Mesenchymal stem cell (in vitro differentiated cells and primary cell): Measurements from ENCODE around the gene AARSD1.
"Not testable (repeated sequence)": the region's sequence is repeated elsewhere in the genome, so short reads cannot be mapped to it uniquely, and the experiment has no call there.

ENCODE experiments used
- DNase-seq: peaks from one replicate; pipeline ENCODE4 v3.0.0-alpha.2; 2013
- H2AFZ ChIP-seq: one replicate; pipeline ENCODE4 v1.6.1; 2013; ENCODE audit warnings: low read depth, mild to moderate bottlenecking, control low read depth, inconsistent platforms, low read length, moderate library complexity
- H2AK5ac ChIP-seq: 2 replicates; pipeline ENCODE4 v1.6.1; 2013; ENCODE audit warnings: low read length, moderate library complexity, mild to moderate bottlenecking, inconsistent platforms; ENCODE audit not compliant: severe bottlenecking
- H2BK120ac ChIP-seq: one replicate; pipeline ENCODE4 v1.6.1; 2013; ENCODE audit warnings: low read depth, mild to moderate bottlenecking, inconsistent platforms, low read length, moderate library complexity
- H2BK12ac ChIP-seq, 2 experiments: one replicate each; pipeline ENCODE4 v1.6.1; 2013; ENCODE audit warnings: inconsistent platforms in 2 of 2, low read length in 2 of 2, mild to moderate bottlenecking in 2 of 2, moderate library complexity in 2 of 2, control low read depth in 1 of 2
- H2BK15ac ChIP-seq: one replicate; pipeline ENCODE4 v1.6.1; 2013; ENCODE audit warnings: mild to moderate bottlenecking, low read depth, inconsistent platforms; ENCODE audit not compliant: poor library complexity, severe bottlenecking
- H2BK5ac ChIP-seq: 2 replicates; pipeline ENCODE4 v1.6.1; 2013; ENCODE audit warnings: low read depth, mild to moderate bottlenecking, low read length, control low read depth, inconsistent platforms; ENCODE audit not compliant: poor library complexity, severe bottlenecking
- H3K14ac ChIP-seq, 2 experiments: one replicate each; pipeline ENCODE4 v1.6.1; 2013; ENCODE audit warnings: inconsistent platforms in 2 of 2, low read length in 2 of 2, control low read depth in 1 of 2, mild to moderate bottlenecking in 1 of 2, moderate library complexity in 1 of 2
- H3K18ac ChIP-seq, 2 experiments: one replicate each; pipeline ENCODE4 v1.6.1; 2013; ENCODE audit warnings: inconsistent platforms in 2 of 2, low read length in 2 of 2, control low read depth in 1 of 2, low read depth in 1 of 2, mild to moderate bottlenecking in 1 of 2
- H3K23ac ChIP-seq, 2 experiments: one replicate each; pipeline ENCODE4 v1.6.1; 2013; ENCODE audit warnings: inconsistent platforms in 2 of 2, low read length in 2 of 2, mild to moderate bottlenecking in 2 of 2, moderate library complexity in 2 of 2, control low read depth in 1 of 2
- H3K27ac ChIP-seq: 2 replicates; pipeline ENCODE4 v1.5.1; 2013; ENCODE audit warnings: mild to moderate bottlenecking, moderate library complexity, low read length, control low read depth, inconsistent platforms; ENCODE audit not compliant: poor library complexity, severe bottlenecking
- H3K27me3 ChIP-seq, 2 experiments: 2 replicates each; pipeline versions ENCODE4 v1.6.1 to v1.7.0; 2013; ENCODE audit warnings: low read length in 2 of 2, mild to moderate bottlenecking in 2 of 2, moderate library complexity in 2 of 2, control low read depth in 1 of 2, inconsistent platforms in 1 of 2; ENCODE audit not compliant: control insufficient read depth in 1 of 2, insufficient read depth in 1 of 2
- H3K36me3 ChIP-seq, 2 experiments: 2 replicates each; pipeline versions ENCODE4 v1.6.1 to v1.7.0; 2013; ENCODE audit warnings: low read length in 2 of 2, control low read depth in 1 of 2, inconsistent platforms in 1 of 2, low read depth in 1 of 2, mild to moderate bottlenecking in 1 of 2; ENCODE audit not compliant: insufficient read depth in 2 of 2, control insufficient read depth in 1 of 2
- H3K4ac ChIP-seq, 2 experiments: one replicate each; pipeline ENCODE4 v1.6.1; 2013; ENCODE audit warnings: inconsistent platforms in 2 of 2, low read length in 2 of 2, mild to moderate bottlenecking in 2 of 2, moderate library complexity in 2 of 2, control low read depth in 1 of 2, low read depth in 1 of 2
- H3K4me1 ChIP-seq: 2 replicates; pipeline ENCODE4 v1.6.1; 2013; ENCODE audit warnings: low read depth, low read length, control low read depth; ENCODE audit not compliant: control insufficient read depth, insufficient read depth
- H3K4me2 ChIP-seq: 2 replicates; pipeline ENCODE4 v1.6.1; 2013; ENCODE audit warnings: low read length, mild to moderate bottlenecking, inconsistent platforms; ENCODE audit not compliant: poor library complexity, severe bottlenecking
- H3K4me3 ChIP-seq, 2 experiments: 2 replicates each; pipeline versions ENCODE4 v1.5.1 to v1.7.0; 2013; ENCODE audit warnings: low read length in 2 of 2, mild to moderate bottlenecking in 2 of 2, control low read depth in 1 of 2, low read depth in 1 of 2; ENCODE audit not compliant: insufficient read depth in 1 of 2
- H3K79me1 ChIP-seq: replicated peaks from 2 replicates; pipeline ENCODE4 v1.6.1; 2013; ENCODE audit warnings: mild to moderate bottlenecking, control low read depth, low read length, inconsistent platforms; ENCODE audit not compliant: poor library complexity, severe bottlenecking
- H3K9ac ChIP-seq: 2 replicates; pipeline ENCODE4 v1.7.0; 2013; ENCODE audit warnings: mild to moderate bottlenecking, low read length, moderate library complexity
- H3K9me3 ChIP-seq: 2 replicates; pipeline ENCODE4 v1.7.0; 2013; ENCODE audit warnings: mild to moderate bottlenecking, low read length; ENCODE audit not compliant: control insufficient read depth
- H4K8ac ChIP-seq: one replicate; pipeline ENCODE4 v1.6.1; 2013; ENCODE audit warnings: inconsistent platforms, mild to moderate bottlenecking, low read length, moderate library complexity
- H4K91ac ChIP-seq: one replicate; pipeline ENCODE4 v1.6.1; 2013; ENCODE audit warnings: mild to moderate bottlenecking, low read length, inconsistent platforms
- WGBS: methylation state at CpG from one replicate; pipeline ENCODE4 v1.1.7; 2013; ENCODE audit warnings: mixed read lengths; 5-methylcytosine and 5-hydroxymethylcytosine counted together

The AARSD1 gene

GRCh38 chr17:42916388-42917235 is 47.6 kb downstream of the AARSD1 start:
- H3K4me1 ChIP-seq, H2AK5ac ChIP-seq, H3K4ac ChIP-seq, H3K79me1 ChIP-seq, H4K91ac ChIP-seq, H2BK120ac ChIP-seq, H2BK5ac ChIP-seq, H3K9me3 ChIP-seq, H2BK15ac ChIP-seq, H3K4me3 ChIP-seq, H3K27ac ChIP-seq, DNase-seq, H3K14ac ChIP-seq, H3K36me3 ChIP-seq, H3K4me2 ChIP-seq, H3K18ac ChIP-seq, H3K9ac ChIP-seq, H2BK12ac ChIP-seq, H3K23ac ChIP-seq, H4K8ac ChIP-seq, H2AFZ ChIP-seq: not testable (repeated sequence)
- peaks cover 12 to 24% of the 10 kb centered on the region in 2 experiments for H3K27me3 ChIP-seq
- WGBS: 72% methylated on average over 1 of the region's 4 CpGs

- WGBS: 94% methylated on average over 6 of the region's 6 CpGs
- H3K27ac ChIP-seq, H2BK15ac ChIP-seq, DNase-seq, H3K4me2 ChIP-seq, H3K18ac ChIP-seq, H2BK5ac ChIP-seq, H3K36me3 ChIP-seq, H3K23ac ChIP-seq, H2BK12ac ChIP-seq, H3K79me1 ChIP-seq, H3K9me3 ChIP-seq, H3K14ac ChIP-seq, H4K8ac ChIP-seq, H2AK5ac ChIP-seq, H2AFZ ChIP-seq, H3K9ac ChIP-seq, H3K4me1 ChIP-seq, H2BK120ac ChIP-seq, H3K4me3 ChIP-seq, H4K91ac ChIP-seq, H3K4ac ChIP-seq: not testable (repeated sequence)
- peaks cover 18 to 31% of the 10 kb centered on the region in 2 experiments for H3K27me3 ChIP-seq
These were observed 49.0 kb downstream of the AARSD1 start for GRCh38 chr17:42915288-42915687.

DNA sequence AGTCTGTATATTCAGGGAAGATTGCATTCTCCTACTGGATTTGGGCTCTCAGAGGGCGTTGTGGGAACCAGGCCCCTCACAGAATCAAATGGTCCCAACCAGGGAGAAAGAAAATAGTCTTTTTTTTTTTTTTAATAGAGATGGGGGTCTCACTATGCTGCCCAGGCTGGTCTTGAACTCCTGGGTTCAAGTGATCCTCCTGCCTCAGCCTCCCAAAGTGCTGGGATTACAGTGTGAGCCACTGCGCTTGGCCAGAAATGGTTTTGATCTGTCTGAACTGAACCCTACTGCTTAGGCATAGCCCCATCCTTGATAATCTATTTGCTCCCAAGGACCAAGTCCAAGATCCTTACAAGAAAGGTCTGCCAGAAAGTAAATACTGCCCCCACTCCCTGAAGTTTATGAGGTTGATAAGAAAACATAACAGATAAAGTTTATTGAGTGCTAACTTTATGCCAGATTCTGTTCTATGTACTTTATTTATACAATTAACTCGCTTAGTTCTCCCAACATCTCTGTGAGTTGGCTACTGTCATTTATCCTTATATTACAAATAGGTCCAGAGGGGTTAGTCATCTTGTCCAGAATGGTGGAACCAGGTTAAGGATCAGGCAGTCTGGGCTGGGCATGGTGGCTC is 50.2 kb downstream of the AARSD1 start:
- Histone ChIP-seq H3K9ac (no peak overlapping the region), H2BK120ac (no peak overlapping the region), H3K79me1 (no peaks in the 10 kb centered on the region), H3K4me3 (no peak overlapping the region), H3K14ac (no peak overlapping the region), H3K23ac (no peak overlapping the region), H3K4me2 (no peak overlapping the region), H3K4me1 (peaks cover 1% of the 10 kb centered on the region), H3K36me3 (no peaks in the 10 kb centered on the region), H2BK12ac (no peak overlapping the region), H2AFZ (no peak overlapping the region), H3K4ac (no peak overlapping the region), H2BK5ac (no peak overlapping the region), H2BK15ac (no peak overlapping the region), H3K27me3 (peaks cover 18 to 27% of the 10 kb centered on the region in 2 experiments), H3K9me3 (no peaks in the 10 kb centered on the region), H2AK5ac (no peak overlapping the region), H3K18ac (no peak overlapping the region), H3K27ac (no peak overlapping the region), H4K8ac (no peak overlapping the region), H4K91ac (no peak overlapping the region)
- no peak for DNase-seq
- 100% methylated on average over 2 of the region's 3 CpGs for WGBS

DNA sequence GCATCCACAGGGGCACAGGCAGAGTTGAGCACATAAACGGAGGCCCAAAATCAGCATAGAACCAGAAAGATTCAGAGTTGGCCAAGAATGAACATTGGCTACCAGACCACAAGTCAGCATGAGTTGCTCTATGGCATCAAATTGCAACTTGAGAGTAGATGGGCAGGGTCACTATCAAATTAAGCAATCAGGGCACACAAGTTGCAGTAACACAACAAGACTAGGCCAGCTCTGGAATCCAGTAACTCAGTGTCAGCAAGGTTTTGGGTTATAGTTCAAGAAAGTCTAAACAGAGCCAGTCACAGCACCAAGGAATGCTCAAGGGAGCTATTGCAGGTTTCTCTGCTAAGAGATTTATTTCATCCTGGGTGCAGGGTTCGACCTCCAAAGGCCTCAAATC is 50.7 kb downstream of the AARSD1 start:
- no peak overlapping the region for H3K4me2 ChIP-seq
- H3K9ac ChIP-seq: no peak overlapping the region
- H3K36me3 ChIP-seq: no peaks in the 10 kb centered on the region
- no peaks in the 10 kb centered on the region for H3K9me3 ChIP-seq
- DNase-seq: no peak
- H3K14ac ChIP-seq: no peak overlapping the region
- peaks cover 1% of the 10 kb centered on the region for H3K4me1 ChIP-seq
- no peak overlapping the region for H3K23ac ChIP-seq
- H3K27ac ChIP-seq: no peak overlapping the region
- H3K4me3 ChIP-seq: no peak overlapping the region
- 58% methylated on average over 2 of the region's 2 CpGs for WGBS
- no peak overlapping the region for H2BK12ac ChIP-seq
- no peak overlapping the region for H2AK5ac ChIP-seq
- no peak overlapping the region for H2AFZ ChIP-seq
- no peak overlapping the region for H4K91ac ChIP-seq
- no peak overlapping the region for H2BK5ac ChIP-seq
- H3K18ac ChIP-seq: no peak overlapping the region
- no peak overlapping the region for H2BK15ac ChIP-seq
- H2BK120ac ChIP-seq: no peak overlapping the region
- no peak overlapping the region for H4K8ac ChIP-seq
- no peak overlapping the region for H3K4ac ChIP-seq
- H3K27me3 ChIP-seq: peaks cover 18 to 28% of the 10 kb centered on the region in 2 experiments
- no peaks in the 10 kb centered on the region for H3K79me1 ChIP-seq
